Measurements from ENCODE around the gene CDK7. TPM values are rescaled to one million over a fixed set of nuclear protein-coding genes. Genes with fewer than 3 reads are reported as not detected.

The CDK7 gene
- polyA plus RNA-seq, 1 of the 3 experiments (the other 2 are of a cell fraction): 44.2 TPM

DNA sequence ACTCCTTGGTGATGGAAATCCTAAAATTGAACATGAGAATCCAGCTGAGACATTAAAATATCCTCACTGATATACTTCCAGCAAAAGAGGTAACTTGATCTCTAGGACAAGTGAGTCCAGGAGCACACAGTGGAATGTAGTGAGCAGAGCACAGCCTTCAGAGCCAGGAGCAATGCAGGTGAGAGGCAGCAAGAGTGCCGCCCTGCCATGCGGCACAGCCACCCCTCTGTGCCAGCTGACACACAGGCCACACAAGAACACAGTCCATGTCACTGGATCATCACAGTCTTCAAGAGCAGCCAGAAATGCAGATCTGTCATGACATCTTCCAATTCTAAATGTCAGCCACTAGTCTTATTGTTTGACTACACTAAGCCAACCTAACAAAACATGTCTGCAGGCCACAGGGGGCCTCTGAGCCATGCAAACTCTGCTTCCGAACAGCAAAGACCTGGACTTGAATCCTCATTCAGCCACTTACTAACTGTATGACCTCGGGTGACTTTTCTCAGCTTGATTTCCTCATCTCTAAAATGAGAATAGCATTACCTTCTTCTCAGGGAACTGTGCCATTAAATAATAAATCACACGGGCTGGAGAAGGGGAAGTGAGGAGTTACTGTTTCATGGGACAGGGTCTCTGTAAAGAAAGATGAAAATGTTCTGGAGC, 50.9 kb downstream of the CDK7 start (continued):
- TF ChIP-seq, protein P1, sequence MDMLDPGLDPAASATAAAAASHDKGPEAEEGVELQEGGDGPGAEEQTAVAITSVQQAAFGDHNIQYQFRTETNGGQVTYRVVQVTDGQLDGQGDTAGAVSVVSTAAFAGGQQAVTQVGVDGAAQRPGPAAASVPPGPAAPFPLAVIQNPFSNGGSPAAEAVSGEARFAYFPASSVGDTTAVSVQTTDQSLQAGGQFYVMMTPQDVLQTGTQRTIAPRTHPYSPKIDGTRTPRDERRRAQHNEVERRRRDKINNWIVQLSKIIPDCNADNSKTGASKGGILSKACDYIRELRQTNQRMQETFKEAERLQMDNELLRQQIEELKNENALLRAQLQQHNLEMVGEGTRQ (IDR thresholded peaks at IDR 0.05; ENCODE audit: borderline replicate concordance, low read depth, low read length): no peak
- TF ChIP-seq, protein P2, sequence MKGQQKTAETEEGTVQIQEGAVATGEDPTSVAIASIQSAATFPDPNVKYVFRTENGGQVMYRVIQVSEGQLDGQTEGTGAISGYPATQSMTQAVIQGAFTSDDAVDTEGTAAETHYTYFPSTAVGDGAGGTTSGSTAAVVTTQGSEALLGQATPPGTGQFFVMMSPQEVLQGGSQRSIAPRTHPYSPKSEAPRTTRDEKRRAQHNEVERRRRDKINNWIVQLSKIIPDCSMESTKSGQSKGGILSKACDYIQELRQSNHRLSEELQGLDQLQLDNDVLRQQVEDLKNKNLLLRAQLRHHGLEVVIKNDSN (IDR thresholded peaks at IDR 0.05; ENCODE audit: borderline replicate concordance, low read depth): no peak
- TF ChIP-seq SMC3 (IDR thresholded peaks at IDR 0.05; ENCODE audit: low read depth, low read length) (no peak), EP300 (IDR thresholded peaks at IDR 0.05; ENCODE audit: borderline replicate concordance in 1 of 2, low read depth in 1 of 2, low read length in 1 of 2) (no peak), RAD21 (IDR thresholded peaks at IDR 0.05; ENCODE audit: low read length) (no peak), RXRA (IDR thresholded peaks at IDR 0.05; ENCODE audit: borderline replicate concordance, low read depth) (no peak)

DNA sequence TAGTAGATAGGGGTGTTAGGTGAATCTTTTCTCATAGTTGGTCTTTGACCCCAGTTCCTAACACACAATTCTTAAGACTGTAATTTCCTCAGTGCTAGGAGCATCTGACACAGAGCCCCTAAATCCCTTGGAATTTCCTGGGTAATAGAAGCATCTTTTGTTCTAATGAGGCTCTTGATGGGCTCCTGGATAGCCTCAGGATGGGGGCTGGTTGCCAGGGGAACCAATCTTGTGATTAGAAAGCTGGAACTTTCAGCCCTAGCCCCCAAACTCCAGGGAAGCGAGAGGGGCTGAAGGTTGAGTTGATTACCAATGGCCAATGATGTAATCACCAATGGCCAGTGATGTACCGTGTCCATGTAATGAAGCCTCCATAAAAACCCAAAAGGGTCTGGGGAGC, 53.4 kb downstream of the CDK7 start:
- H4K20me1 ChIP-seq (ENCODE audit: insufficient read depth): no peaks in the 10 kb centered on the region
- CTCF ChIA-PET: interaction anchor here (6.2 kb wide), 1 partner anchor 47 kb away, joined by 22 read pairs; no protein-coding TSS in a partner anchor
- peaks cover 10% of the 10 kb centered on the region for H3F3A ChIP-seq (replicated peaks; ENCODE audit: insufficient read depth)
- peaks cover 0 to 1% of the 10 kb centered on the region in 2 experiments for H3K36me3 ChIP-seq (replicated peaks in 1 of 2; ENCODE audit: control insufficient read depth in 1 of 2, insufficient read depth in 2 of 2, low read length in 1 of 2)
- H3K9me3 ChIP-seq: no peaks in the 10 kb centered on the region
- no peak overlapping the region for H3K4me3 ChIP-seq (ENCODE audit: low read depth in 2 of 2, low read length in 1 of 2)
- H2AFZ ChIP-seq (ENCODE audit: low read depth): no peak overlapping the region
- no peak overlapping the region for H3K4me2 ChIP-seq
- WGBS (ENCODE audit: low lambda C conversion rate): 95% methylated on average over 2 of the region's 2 CpGs
- no peaks in the 10 kb centered on the region for H3K9me2 ChIP-seq
- TF ChIP-seq GABPA (IDR thresholded peaks at IDR 0.05; ENCODE audit: low read depth): no peak
- no peak for TF ChIP-seq RXRA (IDR thresholded peaks at IDR 0.05; ENCODE audit: borderline replicate concordance, low read depth)
- TF ChIP-seq TCF12 (IDR thresholded peaks at IDR 0.05): no peak
- TF ChIP-seq SMC3 (IDR thresholded peaks at IDR 0.05; ENCODE audit: low read depth, low read length): no peak
- no peak for TF ChIP-seq RCOR1 (IDR thresholded peaks at IDR 0.05; ENCODE audit: low read length)
- no peak for TF ChIP-seq EZH2phosphoT487 (IDR thresholded peaks at IDR 0.05; ENCODE audit: borderline replicate concordance, low read depth)
- peaks cover 0 to 7% of the 10 kb centered on the region in 2 experiments; a peak in 2 of 4 replicates for H3K4me1 ChIP-seq (ENCODE audit: control insufficient read depth in 1 of 2, insufficient read depth in 2 of 2, low read depth in 1 of 2, low read length in 1 of 2)
- POLR2A ChIA-PET: no interaction called here
- H3K27ac ChIP-seq (ENCODE audit: low read depth in 2 of 2, low read length in 1 of 2): no peak overlapping the region
- DNase-seq: no peak
- H3K9ac ChIP-seq: no peak overlapping the region
- no peaks in the 10 kb centered on the region for H3K79me2 ChIP-seq (ENCODE audit: insufficient read depth)
- no peaks in the 10 kb centered on the region for H3K27me3 ChIP-seq (ENCODE audit: insufficient read depth)

DNA sequence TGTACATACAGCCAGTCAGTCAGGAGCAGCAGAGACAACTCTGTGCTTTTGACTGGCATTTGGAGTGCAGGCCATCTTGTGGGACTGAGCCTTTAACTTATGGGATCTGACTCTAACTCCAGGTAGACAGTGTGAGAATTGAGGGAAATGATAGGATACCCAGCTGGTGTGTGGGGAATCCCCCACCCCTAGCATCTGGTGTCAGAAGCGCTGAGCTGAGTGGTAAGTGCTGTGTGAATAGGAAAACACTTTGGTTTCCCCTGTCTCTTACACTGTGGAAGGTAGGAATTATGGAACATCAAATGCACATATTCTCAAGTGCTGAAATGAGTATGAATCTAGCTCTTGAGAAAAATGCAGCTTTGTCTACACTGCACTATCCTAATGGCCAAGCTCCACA, 54.0 kb downstream of the CDK7 start:
- no peak overlapping the region for H2AFZ ChIP-seq (ENCODE audit: low read depth)
- H3K9me2 ChIP-seq: no peaks in the 10 kb centered on the region
- H3F3A ChIP-seq (replicated peaks; ENCODE audit: insufficient read depth): peaks cover 10% of the 10 kb centered on the region
- peaks cover 0 to 7% of the 10 kb centered on the region in 2 experiments; a peak in 2 of 4 replicates for H3K4me1 ChIP-seq (ENCODE audit: control insufficient read depth in 1 of 2, insufficient read depth in 2 of 2, low read depth in 1 of 2, low read length in 1 of 2)
- no peaks in the 10 kb centered on the region for H4K20me1 ChIP-seq (ENCODE audit: insufficient read depth)
- ChIA-PET CTCF (interaction anchor here (6.2 kb wide), 1 partner anchor 47 kb away, joined by 22 read pairs; no protein-coding TSS in a partner anchor), POLR2A (interaction anchor here (1.6 kb wide), 1 partner anchor 44 kb away, joined by 3 read pairs; the partner anchor contains the start of gene CCDC125)
- no peak overlapping the region for H3K4me2 ChIP-seq
- no peak overlapping the region for H3K27ac ChIP-seq (ENCODE audit: low read depth in 2 of 2, low read length in 1 of 2)
- no peaks in the 10 kb centered on the region for H3K79me2 ChIP-seq (ENCODE audit: insufficient read depth)
- WGBS (ENCODE audit: low lambda C conversion rate): 100% methylated on average over 1 of the region's 1 CpG
- H3K9ac ChIP-seq: no peak overlapping the region
- H3K9me3 ChIP-seq: no peaks in the 10 kb centered on the region
- no peak for DNase-seq
- H3K4me3 ChIP-seq (ENCODE audit: low read depth in 2 of 2, low read length in 1 of 2): no peak overlapping the region
- no peaks in the 10 kb centered on the region for H3K36me3 ChIP-seq (replicated peaks in 1 of 2; ENCODE audit: control insufficient read depth in 1 of 2, insufficient read depth in 2 of 2, low read length in 1 of 2)
- H3K27me3 ChIP-seq (ENCODE audit: insufficient read depth): no peaks in the 10 kb centered on the region
- TF ChIP-seq, protein P3, sequence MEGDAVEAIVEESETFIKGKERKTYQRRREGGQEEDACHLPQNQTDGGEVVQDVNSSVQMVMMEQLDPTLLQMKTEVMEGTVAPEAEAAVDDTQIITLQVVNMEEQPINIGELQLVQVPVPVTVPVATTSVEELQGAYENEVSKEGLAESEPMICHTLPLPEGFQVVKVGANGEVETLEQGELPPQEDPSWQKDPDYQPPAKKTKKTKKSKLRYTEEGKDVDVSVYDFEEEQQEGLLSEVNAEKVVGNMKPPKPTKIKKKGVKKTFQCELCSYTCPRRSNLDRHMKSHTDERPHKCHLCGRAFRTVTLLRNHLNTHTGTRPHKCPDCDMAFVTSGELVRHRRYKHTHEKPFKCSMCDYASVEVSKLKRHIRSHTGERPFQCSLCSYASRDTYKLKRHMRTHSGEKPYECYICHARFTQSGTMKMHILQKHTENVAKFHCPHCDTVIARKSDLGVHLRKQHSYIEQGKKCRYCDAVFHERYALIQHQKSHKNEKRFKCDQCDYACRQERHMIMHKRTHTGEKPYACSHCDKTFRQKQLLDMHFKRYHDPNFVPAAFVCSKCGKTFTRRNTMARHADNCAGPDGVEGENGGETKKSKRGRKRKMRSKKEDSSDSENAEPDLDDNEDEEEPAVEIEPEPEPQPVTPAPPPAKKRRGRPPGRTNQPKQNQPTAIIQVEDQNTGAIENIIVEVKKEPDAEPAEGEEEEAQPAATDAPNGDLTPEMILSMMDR (IDR thresholded peaks at IDR 0.05): no peak
- TF ChIP-seq POLR2AphosphoS5 (IDR thresholded peaks at IDR 0.05; ENCODE audit: low read depth, low read length) (no peak), NRF1 (IDR thresholded peaks at IDR 0.05; ENCODE audit: low read depth, low read length) (no peak), TAF1 (IDR thresholded peaks at IDR 0.05; ENCODE audit: borderline replicate concordance, low read depth, low read length) (no peak), ELF1 (IDR thresholded peaks at IDR 0.05) (no peak), EZH2phosphoT487 (IDR thresholded peaks at IDR 0.05; ENCODE audit: borderline replicate concordance, low read depth) (no peak), FOSL2 (IDR thresholded peaks at IDR 0.05; ENCODE audit: borderline replicate concordance, low read depth) (no peak), RCOR1 (IDR thresholded peaks at IDR 0.05; ENCODE audit: low read length) (no peak), SIN3A (IDR thresholded peaks at IDR 0.05; ENCODE audit: borderline replicate concordance, low read depth, low read length) (no peak)
- TF ChIP-seq, protein P4, sequence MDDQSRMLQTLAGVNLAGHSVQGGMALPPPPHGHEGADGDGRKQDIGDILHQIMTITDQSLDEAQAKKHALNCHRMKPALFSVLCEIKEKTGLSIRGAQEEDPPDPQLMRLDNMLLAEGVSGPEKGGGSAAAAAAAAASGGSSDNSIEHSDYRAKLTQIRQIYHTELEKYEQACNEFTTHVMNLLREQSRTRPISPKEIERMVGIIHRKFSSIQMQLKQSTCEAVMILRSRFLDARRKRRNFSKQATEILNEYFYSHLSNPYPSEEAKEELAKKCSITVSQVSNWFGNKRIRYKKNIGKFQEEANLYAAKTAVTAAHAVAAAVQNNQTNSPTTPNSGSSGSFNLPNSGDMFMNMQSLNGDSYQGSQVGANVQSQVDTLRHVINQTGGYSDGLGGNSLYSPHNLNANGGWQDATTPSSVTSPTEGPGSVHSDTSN (IDR thresholded peaks at IDR 0.05): no peak
- TF ChIP-seq, protein P1 (IDR thresholded peaks at IDR 0.05; ENCODE audit: borderline replicate concordance, low read depth, low read length): no peak
- TF ChIP-seq, protein P5, sequence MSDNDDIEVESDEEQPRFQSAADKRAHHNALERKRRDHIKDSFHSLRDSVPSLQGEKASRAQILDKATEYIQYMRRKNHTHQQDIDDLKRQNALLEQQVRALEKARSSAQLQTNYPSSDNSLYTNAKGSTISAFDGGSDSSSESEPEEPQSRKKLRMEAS (IDR thresholded peaks at IDR 0.05; ENCODE audit: low read depth): no peak

All from SK-N-SH (cell line).